Neural progenitor cell (in vitro differentiated cells): ENCODE data around the gene SLC6A18.

Experiments used
- CTCF ChIP-seq: fragments of 200-600 bp; sonication (generic); IDR thresholded peaks from 2 replicates; pipeline ENCODE4 v1.5.1; 2017; ENCODE audit warnings: antibody characterized with exemption, mild to moderate bottlenecking
- EZH2phosphoT487 ChIP-seq: fragments of 200-600 bp; sonication (generic); IDR thresholded peaks from 2 replicates; pipeline ENCODE4 v1.6.1; 2017; ENCODE audit warnings: antibody characterized with exemption

- TF ChIP-seq CTCF = no peak
- TF ChIP-seq EZH2phosphoT487 = no peak
Observed at GRCh38 chr5:1179383-1179715, 45.8 kb upstream of the SLC6A18 start.
